HG03039 (cell line): ENCODE data around the gene B4GALT5.
"Not testable (repeated sequence)": the region's sequence is repeated elsewhere in the genome, so short reads cannot be mapped to it uniquely, and the experiment has no call there.

Experiments used
- ATAC-seq: cut with Tn5 transposase; IDR thresholded peaks from one replicate; pipeline ENCODE4 v1.9.1; 2021; ENCODE audit warnings: mild to moderate bottlenecking, moderate library complexity; ENCODE audit not compliant: unreplicated experiment

The B4GALT5 gene

GRCh38 chr20:49713753-49714712, at the start of gene B4GALT5:
B4GALT5 (minus strand) TSS chr20:49713878; CDS start chr20:49713690, 188 bp downstream.
- peak; percentile 66 for ATAC-seq

DNA sequence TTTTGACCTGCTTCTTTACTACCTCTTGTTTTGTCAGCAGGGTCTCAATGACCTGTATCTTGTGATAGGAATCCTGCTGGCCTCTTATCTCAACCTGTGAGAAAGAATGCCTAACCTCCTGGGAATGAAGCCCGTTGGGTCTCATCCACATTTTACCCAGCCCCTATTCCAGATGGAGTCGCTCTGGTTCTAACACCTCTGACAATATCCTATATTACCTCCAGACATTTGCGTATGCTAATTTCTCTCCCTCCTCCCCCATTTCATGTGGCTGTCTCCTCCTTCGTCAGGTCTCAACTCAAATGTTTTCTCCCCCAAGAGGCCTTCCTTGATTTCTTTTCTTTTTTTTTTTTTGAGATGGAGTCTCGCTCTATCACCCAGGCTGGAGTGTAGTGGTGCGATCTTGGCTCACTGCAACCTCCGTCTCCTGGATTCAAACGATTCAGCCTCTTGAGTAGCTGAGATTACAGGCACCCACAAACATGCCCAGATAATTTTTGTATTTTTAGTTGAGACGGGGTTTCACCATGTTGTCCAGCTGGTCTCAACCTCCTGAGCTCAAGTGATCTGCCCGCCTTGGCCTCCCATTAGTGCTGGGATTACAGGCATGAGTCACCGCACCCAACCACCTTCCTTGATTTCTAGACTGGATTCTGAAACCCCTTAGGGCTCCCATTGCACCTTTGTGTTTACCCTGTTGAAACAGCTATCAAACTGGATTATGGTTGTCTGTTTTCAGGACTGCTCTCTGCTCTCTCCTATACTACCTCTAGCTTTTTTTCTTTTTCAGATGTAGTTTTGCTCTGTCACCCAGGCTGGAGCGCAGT, 49.5 kb upstream of the B4GALT5 start:
- ATAC-seq: no peak

DNA sequence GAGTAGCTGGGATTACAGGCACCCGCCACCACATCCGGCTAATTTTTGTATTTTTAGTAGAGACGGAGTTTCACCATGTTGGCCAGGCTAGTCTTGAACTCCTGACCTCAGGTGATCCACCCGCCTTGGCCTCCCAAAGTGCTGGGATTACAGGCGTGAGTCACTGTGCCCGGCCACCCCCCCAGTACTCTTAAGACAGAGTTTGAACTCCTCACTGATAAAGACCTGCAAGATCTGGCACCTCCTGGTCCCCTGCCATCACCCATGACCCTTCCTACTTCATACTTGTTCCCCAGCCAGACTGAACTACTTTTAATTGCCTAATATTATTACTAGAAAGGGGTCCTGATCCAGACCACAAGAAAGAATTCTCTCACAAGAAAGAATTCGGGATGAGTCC, 48.2 kb upstream of the B4GALT5 start:
- ATAC-seq: not testable (repeated sequence)

DNA sequence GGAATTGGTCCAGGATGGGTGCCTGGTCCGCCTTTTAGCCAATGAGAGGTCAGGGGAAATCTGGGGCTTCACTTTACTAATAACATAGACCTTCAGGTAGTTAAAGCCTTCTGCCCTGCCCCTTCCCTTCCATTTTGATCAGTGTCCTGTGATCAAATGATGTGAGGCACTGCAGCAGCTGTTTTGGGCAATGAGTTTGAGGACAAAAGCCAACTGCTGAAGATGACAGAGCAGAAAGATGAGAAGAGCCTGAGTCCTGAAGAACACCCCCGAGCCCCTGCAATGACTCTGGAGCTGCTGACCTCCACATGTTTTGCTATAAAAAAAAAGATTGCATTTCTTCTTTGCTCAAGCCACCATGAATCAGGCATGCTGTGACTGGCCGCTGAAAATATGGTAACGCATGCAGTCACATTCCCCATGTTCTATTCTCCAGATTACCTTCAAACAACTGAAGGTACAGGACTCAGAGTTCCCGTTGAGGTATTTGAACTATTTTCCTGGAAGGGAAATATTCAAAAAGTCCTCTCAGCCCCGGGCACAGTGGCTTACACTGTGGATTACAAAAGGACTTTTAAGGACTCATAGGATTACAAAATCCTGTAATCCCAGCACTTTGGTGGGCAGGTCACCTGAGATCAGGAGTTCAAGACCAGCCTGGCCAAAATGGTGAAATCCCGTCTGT, 45.7 kb upstream of the B4GALT5 start:
- ATAC-seq: no peak

- ATAC-seq: no peak
Observed at GRCh38 chr20:49758781-49759180, 45.1 kb upstream of the B4GALT5 start.

DNA sequence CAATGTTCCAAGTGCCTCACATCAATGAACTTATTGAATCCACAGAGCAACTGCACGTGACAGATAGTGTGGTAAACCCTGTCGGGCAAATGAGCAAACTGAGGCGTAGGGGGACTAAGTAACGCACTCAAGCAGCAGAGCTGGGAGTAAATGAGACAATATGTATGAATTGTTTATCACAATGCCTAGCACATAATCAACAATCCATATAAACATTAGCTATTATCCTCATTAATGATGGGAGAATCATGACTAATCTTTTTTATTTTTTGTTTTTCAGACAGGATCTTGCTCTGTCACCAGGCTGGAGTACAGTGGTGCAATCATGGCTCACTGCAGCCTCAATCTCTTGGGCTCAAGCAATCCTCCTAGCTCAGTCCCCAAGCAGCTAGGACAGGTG, 43.9 kb upstream of the B4GALT5 start:
- ATAC-seq: no peak

- no peak for ATAC-seq
Observed at GRCh38 chr20:49756241-49756640, 42.6 kb upstream of the B4GALT5 start.

DNA sequence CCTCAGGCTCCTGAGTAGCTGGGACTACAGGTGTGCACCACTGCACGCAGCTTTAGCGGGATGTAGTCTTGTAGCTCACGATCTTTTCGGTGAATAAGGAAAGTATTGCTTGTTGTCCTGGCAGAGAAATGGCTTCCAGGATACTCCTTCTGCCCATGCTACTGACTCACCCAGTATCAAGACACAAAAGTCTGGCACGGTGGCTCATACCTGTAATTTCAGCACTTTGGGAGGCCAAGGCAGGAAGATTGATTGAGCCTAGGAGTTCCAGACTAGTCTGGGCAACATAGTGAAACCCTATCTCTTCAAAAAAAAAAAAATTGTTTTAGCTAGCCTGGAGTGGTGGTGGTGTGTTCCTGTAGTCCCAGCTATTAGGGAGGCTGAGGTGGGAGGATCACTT, 40.9 kb upstream of the B4GALT5 start:
- ATAC-seq: no peak

DNA sequence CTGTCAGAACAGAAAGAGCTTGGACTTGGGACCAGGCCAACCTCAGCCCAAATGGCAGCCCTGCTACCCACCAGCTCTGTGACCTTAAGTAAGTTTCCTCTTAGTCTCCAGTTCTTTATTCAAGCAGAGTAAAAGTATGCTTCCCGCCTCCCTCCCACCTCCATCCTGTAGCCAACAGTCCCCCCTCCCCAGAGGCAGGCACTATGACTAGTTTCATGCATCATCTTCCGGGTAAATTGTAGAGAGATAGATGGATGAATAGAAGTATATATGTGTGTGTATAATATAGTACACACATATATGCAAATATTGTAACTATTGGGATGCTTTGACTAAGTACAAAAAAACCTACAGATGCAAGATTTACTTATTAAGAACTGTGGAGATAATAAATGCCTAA, 39.5 kb upstream of the B4GALT5 start:
- no peak for ATAC-seq

- ATAC-seq: no peak
Observed at GRCh38 chr20:49752201-49752903, 38.7 kb upstream of the B4GALT5 start.

DNA sequence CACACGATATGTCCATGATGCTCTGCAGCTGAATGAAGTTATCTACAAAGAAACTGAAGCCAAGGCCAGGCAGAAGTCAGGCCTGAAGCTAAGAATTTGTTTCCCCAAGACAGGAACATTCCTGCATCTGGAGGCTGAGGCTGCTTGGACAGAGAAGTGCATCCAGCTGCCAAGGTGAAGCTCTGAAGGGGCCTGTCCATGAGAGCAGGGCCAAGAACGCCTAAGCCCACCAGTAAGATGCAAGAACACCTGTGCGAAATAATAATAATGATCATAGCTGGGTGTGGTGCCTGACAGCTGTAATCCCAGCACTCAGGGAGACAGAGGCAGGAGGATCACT, 37.7 kb upstream of the B4GALT5 start:
- no peak for ATAC-seq

GRCh38 chr20:49750611-49751396, 37.1 kb upstream of the B4GALT5 start:
- no peak for ATAC-seq

DNA sequence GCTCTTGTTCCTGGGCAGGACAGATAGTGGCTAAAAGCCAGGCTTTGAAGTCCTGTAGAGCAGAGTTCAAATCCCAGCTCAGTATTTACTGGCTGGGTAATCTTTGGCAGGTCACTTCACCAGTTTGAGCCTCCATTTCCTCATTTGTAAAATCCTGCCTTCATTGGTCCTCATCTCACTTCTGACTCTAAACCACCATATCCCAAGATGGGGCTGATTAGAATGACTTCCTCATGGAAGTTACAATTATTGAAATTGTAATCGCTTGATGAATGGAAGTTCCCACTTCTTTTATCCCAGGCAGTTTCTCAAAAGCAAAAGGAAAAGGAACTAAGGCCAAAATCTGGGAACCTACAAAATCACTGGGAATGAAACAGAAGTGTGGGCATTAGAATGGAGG, 35.9 kb upstream of the B4GALT5 start:
- no peak for ATAC-seq

GRCh38 chr20:49748525-49748838, 34.8 kb upstream of the B4GALT5 start:
- no peak for ATAC-seq

DNA sequence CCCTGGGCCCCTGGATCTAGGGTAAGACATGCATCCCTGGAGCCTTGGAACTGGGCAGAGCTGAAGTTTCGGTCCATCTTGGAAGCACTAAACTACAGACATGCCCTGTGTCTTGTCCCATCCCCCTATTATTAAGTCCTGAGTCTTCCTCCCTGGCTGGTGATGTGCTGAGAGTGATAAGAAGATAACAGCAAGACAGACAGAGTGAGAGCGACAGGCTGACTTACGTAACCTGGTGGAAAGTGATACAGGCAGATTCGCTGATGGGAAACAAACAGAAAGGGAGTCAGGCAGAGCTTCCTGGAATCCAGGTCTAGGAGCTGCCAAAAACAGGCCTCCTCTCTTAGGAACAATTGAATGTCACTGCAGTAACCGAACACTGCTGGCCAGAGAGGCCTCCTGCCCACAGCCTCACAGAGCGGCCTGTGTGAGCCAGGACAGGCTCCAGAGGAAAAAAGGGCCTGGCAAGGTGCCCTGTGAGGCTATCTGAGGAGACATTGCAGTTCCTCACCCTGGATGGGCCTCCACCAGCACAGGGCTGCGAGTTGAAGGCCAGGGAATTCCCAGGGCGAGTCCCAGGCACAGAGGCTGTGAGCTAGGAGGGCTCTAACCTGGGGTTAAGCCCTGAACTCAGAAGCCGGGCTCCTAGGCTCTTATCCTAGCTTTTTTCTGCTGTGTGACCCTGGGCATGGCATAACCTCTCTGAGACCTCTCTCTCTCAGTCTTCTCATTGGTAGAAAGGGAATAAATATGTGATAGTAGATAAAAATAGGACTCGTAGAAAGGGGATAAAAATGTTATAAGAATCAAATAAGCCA, 34.2 kb upstream of the B4GALT5 start:
- ATAC-seq: no peak

DNA sequence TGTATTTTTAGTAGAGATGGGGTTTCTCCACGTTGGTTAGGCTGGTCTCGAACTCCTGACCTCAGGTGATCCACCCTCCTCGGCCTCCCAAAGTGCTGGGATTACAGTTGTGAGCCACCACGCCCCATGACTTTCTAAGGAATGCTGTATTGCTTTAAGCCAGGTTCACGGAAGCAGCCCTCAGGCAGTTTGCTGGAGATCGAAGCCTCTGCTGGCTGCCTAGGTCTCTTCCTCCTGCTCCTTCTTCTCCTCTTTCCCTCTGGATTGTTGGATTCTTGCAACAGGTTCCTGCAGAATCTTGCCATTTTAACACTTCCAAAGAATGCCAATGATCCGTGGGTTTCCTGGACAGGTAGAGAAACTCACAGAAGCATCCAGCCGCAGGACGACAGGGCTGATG, 29.3 kb upstream of the B4GALT5 start:
- ATAC-seq: no peak

GRCh38 chr20:49741977-49742376, 28.3 kb upstream of the B4GALT5 start:
- ATAC-seq: no peak

GRCh38 chr20:49740807-49741206, 27.1 kb upstream of the B4GALT5 start:
- no peak for ATAC-seq

GRCh38 chr20:49739042-49739441, 25.4 kb upstream of the B4GALT5 start:
- no peak for ATAC-seq
